HepG2 (cell line): ENCODE results near the gene PAK1IP1. TPM values are rescaled to one million over a fixed set of nuclear protein-coding genes. Genes with fewer than 3 reads are reported as not detected.

Source experiments
- CHCHD3 ChIP-seq: sonication (generic); formaldehyde crosslinking; IDR thresholded peaks from 2 replicates; pipeline ENCODE4 v1.8.0; 2022; ENCODE audit warnings: mild to moderate bottlenecking, missing genetic modification reagents, moderate library complexity
- ERF ChIP-seq: IDR thresholded peaks from 2 replicates; pipeline ENCODE4 v1.6.1; 2018; ENCODE audit warnings: missing biosample characterization, missing genetic modification reagents
- PHF8 ChIP-seq: sonication (generic); formaldehyde crosslinking; IDR thresholded peaks from 2 replicates; pipeline ENCODE4 v1.5.0; 2020; ENCODE audit warnings: missing genetic modification reagents
- TOE1 ChIP-seq: sonication (generic); formaldehyde crosslinking; IDR thresholded peaks from 2 replicates; pipeline ENCODE4 v1.4.0; 2020; ENCODE audit warnings: mild to moderate bottlenecking, missing genetic modification reagents
- YEATS2 ChIP-seq: sonication (generic); formaldehyde crosslinking; IDR thresholded peaks from 2 replicates; pipeline ENCODE4 v1.4.0; 2020; ENCODE audit warnings: missing genetic modification reagents, borderline replicate concordance
- ZFP36 ChIP-seq: fragments of 150-350 bp; IDR thresholded peaks from 2 replicates; pipeline ENCODE4 v1.6.1; 2018; ENCODE audit warnings: borderline replicate concordance, low read length, low read depth; ENCODE audit not compliant: partially characterized antibody
- ZFP41 ChIP-seq: sonication (generic); formaldehyde crosslinking; IDR thresholded peaks from 2 replicates; pipeline ENCODE4 v1.4.0; 2020; ENCODE audit warnings: mild to moderate bottlenecking, missing genetic modification reagents, borderline replicate concordance
- ZFYVE20 ChIP-seq: sonication (generic); formaldehyde crosslinking; IDR thresholded peaks from 2 replicates; pipeline ENCODE4 v1.8.0; 2023; ENCODE audit warnings: low read depth, mild to moderate bottlenecking, moderate library complexity, missing genetic modification reagents, borderline replicate concordance
- ZNF460 ChIP-seq: sonication (generic); formaldehyde crosslinking; IDR thresholded peaks from 2 replicates; pipeline ENCODE4 v1.5.1; 2020; ENCODE audit warnings: missing genetic modification reagents, mild to moderate bottlenecking, borderline replicate concordance
- ZNF841 ChIP-seq: sonication (generic); formaldehyde crosslinking; IDR thresholded peaks from 2 replicates; pipeline ENCODE4 v1.8.1; 2023; ENCODE audit warnings: missing genetic modification reagents, borderline replicate concordance
- polyA plus RNA-seq, 8 experiments: library from polyadenylated mRNA; depleted of rRNA in 3 of 8; stranded (reverse) in 7 of 8; unstranded in 1 of 8; fragments of >200 nt; fragmentation: Illumina TruSeq in 4 of 8; extraction: Trizol in 4 of 8; gene quantifications; 2 replicates each; pipeline versions ENCODE4 v1.2.1 to v1.2.3, GENCODE V29; 2011 to 2016; ENCODE audit warnings: low read depth in 4 of 8, missing spikeins in 1 of 8, mixed read lengths in 1 of 8; ENCODE audit not compliant: insufficient read depth in 1 of 8
- total RNA-seq, 5 experiments: library from RNA; depleted of rRNA; stranded (reverse); fragments of >200 nt; fragmentation: Illumina TruSeq; extraction: Trizol; gene quantifications; 2 replicates each; pipeline ENCODE4 v1.2.3, GENCODE V29; 2016; ENCODE audit warnings: low read depth in 1 of 5
- TF ChIP-seq, protein P1 (sequence below): sonication (generic); formaldehyde crosslinking; IDR thresholded peaks from 2 replicates; pipeline ENCODE4 v1.4.0; 2020; ENCODE audit warnings: low read depth, mild to moderate bottlenecking, missing genetic modification reagents
- TF ChIP-seq, protein P2 (sequence below), 2 experiments: fragments of 450-650 bp in 1 of 2; sonication (generic) in 1 of 2; formaldehyde crosslinking in 1 of 2; IDR thresholded peaks; 2 replicates each; pipeline versions ENCODE4 v1.6.1 to v1.8.0; 2016 to 2022; ENCODE audit warnings: antibody characterized with exemption in 1 of 2, mild to moderate bottlenecking in 1 of 2, missing genetic modification reagents in 1 of 2

PAK1IP1 gene
- total and polyA plus RNA-seq, 2 of the 13 experiments (the other 11 are each of a cell fraction or from before 2014, with no cell fraction given): 23.4 to 66.2 TPM

DNA sequence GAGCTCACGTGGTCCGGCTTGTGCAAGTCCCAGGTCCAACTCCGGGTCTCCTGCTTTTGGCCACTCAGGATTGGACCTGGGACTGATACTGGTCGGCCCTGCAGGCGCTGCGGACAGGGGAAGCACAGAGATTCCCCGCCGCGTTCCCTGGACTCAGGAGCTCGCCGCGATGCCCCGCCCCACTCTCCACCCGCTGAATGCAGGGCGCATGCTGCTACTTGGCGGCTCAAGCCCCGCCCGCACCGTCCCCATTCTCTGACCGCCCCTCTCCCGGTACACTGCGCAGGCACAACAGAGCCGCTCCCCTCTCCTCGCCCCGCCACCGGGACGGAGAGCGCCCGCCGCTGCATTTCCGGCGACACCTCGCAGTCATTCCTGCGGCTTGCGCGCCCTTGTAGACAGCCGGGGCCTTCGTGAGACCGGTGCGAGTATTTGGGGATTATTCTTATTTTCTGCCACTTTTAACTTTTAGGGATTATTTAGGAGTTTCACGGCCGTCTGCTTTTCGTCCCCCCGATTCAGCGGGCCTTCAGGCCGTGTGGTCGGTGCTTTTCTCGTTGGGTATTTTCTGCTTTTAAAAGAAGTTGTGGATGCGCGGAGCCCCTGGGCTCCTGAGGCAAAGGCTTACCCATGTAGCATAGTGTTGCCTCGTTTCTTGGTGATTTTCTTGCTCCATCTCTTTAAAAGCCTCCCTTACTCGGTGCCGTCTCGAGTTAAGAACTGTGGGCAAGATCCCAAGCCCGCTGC lies 28.2 kb downstream of the PAK1IP1 start, which contains the start of gene TMEM14C (continued):
- TF ChIP-seq TOE1 (CRISPR knock-in tag) (no peak), PHF8 (peak; percentile 91), ZNF460 (no peak), YEATS2 (CRISPR knock-in tag) (peak; percentile 96), CHCHD3 (peak; percentile 51; the same call in 1 of the 2 replicates), ZFP36 (no peak), ZFP41 (peak; percentile 33; the same call in 1 of the 2 replicates), ERF (CRISPR knock-in tag) (peak; percentile 96), ZFYVE20 (CRISPR knock-in tag) (no peak), ZNF841 (CRISPR knock-in tag) (no peak)
- TF ChIP-seq, protein P1, sequence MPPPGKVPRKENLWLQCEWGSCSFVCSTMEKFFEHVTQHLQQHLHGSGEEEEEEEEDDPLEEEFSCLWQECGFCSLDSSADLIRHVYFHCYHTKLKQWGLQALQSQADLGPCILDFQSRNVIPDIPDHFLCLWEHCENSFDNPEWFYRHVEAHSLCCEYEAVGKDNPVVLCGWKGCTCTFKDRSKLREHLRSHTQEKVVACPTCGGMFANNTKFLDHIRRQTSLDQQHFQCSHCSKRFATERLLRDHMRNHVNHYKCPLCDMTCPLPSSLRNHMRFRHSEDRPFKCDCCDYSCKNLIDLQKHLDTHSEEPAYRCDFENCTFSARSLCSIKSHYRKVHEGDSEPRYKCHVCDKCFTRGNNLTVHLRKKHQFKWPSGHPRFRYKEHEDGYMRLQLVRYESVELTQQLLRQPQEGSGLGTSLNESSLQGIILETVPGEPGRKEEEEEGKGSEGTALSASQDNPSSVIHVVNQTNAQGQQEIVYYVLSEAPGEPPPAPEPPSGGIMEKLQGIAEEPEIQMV (CRISPR knock-in tag): peak; percentile 91
- TF ChIP-seq, protein P2, sequence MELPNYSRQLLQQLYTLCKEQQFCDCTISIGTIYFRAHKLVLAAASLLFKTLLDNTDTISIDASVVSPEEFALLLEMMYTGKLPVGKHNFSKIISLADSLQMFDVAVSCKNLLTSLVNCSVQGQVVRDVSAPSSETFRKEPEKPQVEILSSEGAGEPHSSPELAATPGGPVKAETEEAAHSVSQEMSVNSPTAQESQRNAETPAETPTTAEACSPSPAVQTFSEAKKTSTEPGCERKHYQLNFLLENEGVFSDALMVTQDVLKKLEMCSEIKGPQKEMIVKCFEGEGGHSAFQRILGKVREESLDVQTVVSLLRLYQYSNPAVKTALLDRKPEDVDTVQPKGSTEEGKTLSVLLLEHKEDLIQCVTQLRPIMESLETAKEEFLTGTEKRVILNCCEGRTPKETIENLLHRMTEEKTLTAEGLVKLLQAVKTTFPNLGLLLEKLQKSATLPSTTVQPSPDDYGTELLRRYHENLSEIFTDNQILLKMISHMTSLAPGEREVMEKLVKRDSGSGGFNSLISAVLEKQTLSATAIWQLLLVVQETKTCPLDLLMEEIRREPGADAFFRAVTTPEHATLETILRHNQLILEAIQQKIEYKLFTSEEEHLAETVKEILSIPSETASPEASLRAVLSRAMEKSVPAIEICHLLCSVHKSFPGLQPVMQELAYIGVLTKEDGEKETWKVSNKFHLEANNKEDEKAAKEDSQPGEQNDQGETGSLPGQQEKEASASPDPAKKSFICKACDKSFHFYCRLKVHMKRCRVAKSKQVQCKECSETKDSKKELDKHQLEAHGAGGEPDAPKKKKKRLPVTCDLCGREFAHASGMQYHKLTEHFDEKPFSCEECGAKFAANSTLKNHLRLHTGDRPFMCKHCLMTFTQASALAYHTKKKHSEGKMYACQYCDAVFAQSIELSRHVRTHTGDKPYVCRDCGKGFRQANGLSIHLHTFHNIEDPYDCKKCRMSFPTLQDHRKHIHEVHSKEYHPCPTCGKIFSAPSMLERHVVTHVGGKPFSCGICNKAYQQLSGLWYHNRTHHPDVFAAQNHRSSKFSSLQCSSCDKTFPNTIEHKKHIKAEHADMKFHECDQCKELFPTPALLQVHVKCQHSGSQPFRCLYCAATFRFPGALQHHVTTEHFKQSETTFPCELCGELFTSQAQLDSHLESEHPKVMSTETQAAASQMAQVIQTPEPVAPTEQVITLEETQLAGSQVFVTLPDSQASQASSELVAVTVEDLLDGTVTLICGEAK (IDR thresholded peaks at IDR 0.05): no peak
- TF ChIP-seq, protein P2 (CRISPR knock-in tag; IDR thresholded peaks at IDR 0.05): peak; percentile 88; the same call in 1 of the 2 replicates
